CD4-positive, alpha-beta T cell (primary cell): ENCODE measurements around the gene SLC24A3. TPM values are rescaled to one million over a fixed set of nuclear protein-coding genes. Genes with fewer than 3 reads are reported as not detected.

Experiments used
- ATAC-seq: fragments of 200-7000 bp; cut with Tn5 transposase; one replicate; pipeline ENCODE4 v1.10.0; 2022; ENCODE audit warnings: mild to moderate bottlenecking; ENCODE audit not compliant: poor library complexity
- CTCF ChIA-PET: fragments of 350-600 bp; sonication (Branson Sonifier 250); formaldehyde crosslinking; loops from one replicate; lab custom pipeline; 2021; ENCODE audit warnings: antibody characterized with exemption, inconsistent platforms; lab: Charles Lee
- POLR2A ChIA-PET: fragments of 350-600 bp; sonication (Branson Sonifier 250); formaldehyde crosslinking; loops from one replicate; lab custom pipeline; 2021; ENCODE audit warnings: antibody characterized with exemption, inconsistent platforms; lab: Charles Lee
- DNase-seq, 14 experiments: peaks; one replicate each; pipeline ENCODE4 v3.0.0-alpha.2; 2013 to 2020; ENCODE audit warnings: mixed read lengths in 2 of 14
- H3K27ac ChIP-seq, 2 donors: one replicate each; pipeline versions ENCODE4 v1.5.1 to v1.7.0; 2013; ENCODE audit warnings: low read length in 2 of 2, low read depth in 1 of 2, mild to moderate bottlenecking in 1 of 2
- H3K27me3 ChIP-seq, 2 experiments: 1 replicate in 1 of 2; 2 replicates in 1 of 2; pipeline versions ENCODE4 v1.6.1 to v1.7.0; 2013; ENCODE audit warnings: low read length in 2 of 2, control low read depth in 1 of 2, mild to moderate bottlenecking in 1 of 2, moderate library complexity in 1 of 2; ENCODE audit not compliant: insufficient read depth in 2 of 2, control insufficient read depth in 1 of 2
- H3K36me3 ChIP-seq: one replicate; pipeline ENCODE4 v1.6.1; 2013; ENCODE audit warnings: low read length, control low read depth; ENCODE audit not compliant: insufficient read depth
- H3K4me1 ChIP-seq: one replicate; pipeline ENCODE4 v1.6.1; 2013; ENCODE audit warnings: low read length, control low read depth; ENCODE audit not compliant: insufficient read depth
- H3K4me3 ChIP-seq: one replicate; pipeline ENCODE4 v1.5.1; 2013; ENCODE audit warnings: mild to moderate bottlenecking, low read length, moderate library complexity
- H3K9me3 ChIP-seq, 2 experiments: 1 replicate in 1 of 2; 2 replicates in 1 of 2; pipeline versions ENCODE4 v1.6.1 to v1.7.0; 2013; ENCODE audit warnings: low read length in 2 of 2, mild to moderate bottlenecking in 2 of 2, control low read depth in 1 of 2, moderate library complexity in 1 of 2; ENCODE audit not compliant: control insufficient read depth in 1 of 2, insufficient read depth in 1 of 2
- H3K27ac Mint-ChIP-seq: one replicate; pipeline ENCODE4 v1.8.0; 2020; ENCODE audit warnings: mixed read lengths
- H3K27me3 Mint-ChIP-seq: one replicate; pipeline ENCODE4 v1.8.0; 2021; ENCODE audit warnings: mixed read lengths
- H3K36me3 Mint-ChIP-seq: one replicate; pipeline ENCODE4 v1.8.0; 2021; ENCODE audit warnings: low read depth, mixed read lengths
- H3K4me1 Mint-ChIP-seq: one replicate; pipeline ENCODE4 v1.8.0; 2021; ENCODE audit warnings: low read depth, mixed read lengths
- H3K4me3 Mint-ChIP-seq: one replicate; pipeline ENCODE4 v1.8.0; 2020; ENCODE audit warnings: mild to moderate bottlenecking, mixed read lengths
- H3K9me3 Mint-ChIP-seq: one replicate; pipeline ENCODE4 v1.8.0; 2020; ENCODE audit warnings: mixed read lengths
- CTCF ChIP-seq: fragments of 200-600 bp; IDR thresholded peaks from one replicate; pipeline ENCODE4 v1.8.0; 2022; ENCODE audit warnings: antibody characterized with exemption, mild to moderate bottlenecking
- intact Hi-C, 2 experiments: fragments of 100-400 bp; cut with DNase I in 1 of 2; cut with micrococcal nuclease in 1 of 2; formaldehyde crosslinking; loops; one replicate each; pipeline versions ENCODE4 v1.15.1 to v1.9.0; 2023 to 2025; cut with DNase I, micrococcal nuclease
- total RNA-seq, 174 experiments: library from RNA in 2 of 174; stranded (reverse) in 2 of 174; gene quantifications; one replicate each; pipeline ENCODE4 v1.2.3 and lab custom pipeline; 2021 to 2026

SLC24A3 gene
- total RNA-seq, 2 experiments from 2014 or later = not detected

GRCh38 chr20:19740512-19740911, 528.1 kb downstream of the SLC24A3 start:
- Mint-ChIP-seq H3K9me3 (peaks cover 3% of the 10 kb centered on the region), H3K4me3 (no peak overlapping the region), H3K4me1 (no peaks in the 10 kb centered on the region), H3K27me3 (peaks cover 19% of the 10 kb centered on the region), H3K27ac (no peak overlapping the region), H3K36me3 (no peaks in the 10 kb centered on the region)
- ATAC-seq (no peak), DNase-seq (no peak)
- no peak for TF ChIP-seq CTCF
- Histone ChIP-seq H3K4me1 (no peaks in the 10 kb centered on the region), H3K27ac (no peak overlapping the region), H3K27me3 (peaks cover 0 to 2% of the 10 kb centered on the region in 2 experiments), H3K36me3 (no peaks in the 10 kb centered on the region), H3K4me3 (no peak overlapping the region), H3K9me3 (peaks cover 1 to 3% of the 10 kb centered on the region in 2 experiments)
- POLR2A ChIA-PET = no interaction called here
- intact Hi-C loops = no loop called here
- CTCF ChIA-PET = no interaction called here

- no peaks in the 10 kb centered on the region for H3K4me1 Mint-ChIP-seq
- Histone ChIP-seq H3K4me3 (no peak overlapping the region), H3K9me3 (peaks cover 3 to 4% of the 10 kb centered on the region in 2 experiments), H3K36me3 (no peaks in the 10 kb centered on the region), H3K27ac (no peak overlapping the region), H3K4me1 (no peaks in the 10 kb centered on the region), H3K27me3 (peaks cover 0 to 2% of the 10 kb centered on the region in 2 experiments)
- ChIA-PET CTCF (no interaction called here), POLR2A (no interaction called here)
- TF ChIP-seq CTCF = no peak
- intact Hi-C loops = no loop called here
- H3K36me3 Mint-ChIP-seq = no peaks in the 10 kb centered on the region
- no peak overlapping the region for H3K4me3 Mint-ChIP-seq
- peaks cover 19% of the 10 kb centered on the region for H3K27me3 Mint-ChIP-seq
- ATAC-seq = no peak
- H3K27ac Mint-ChIP-seq = no peak overlapping the region
- H3K9me3 Mint-ChIP-seq = peaks cover 5% of the 10 kb centered on the region
- no peak for DNase-seq
Observed at GRCh38 chr20:19741924-19742323, 529.5 kb downstream of the SLC24A3 start.

GRCh38 chr20:19742974-19743639, 530.7 kb downstream of the SLC24A3 start:
- H3K27me3 Mint-ChIP-seq = peaks cover 19% of the 10 kb centered on the region
- POLR2A ChIA-PET = no interaction called here
- H3K27ac ChIP-seq = no peak overlapping the region

More at GRCh38 chr20:19742974-19743639, 530.7 kb downstream of the SLC24A3 start:
- Histone ChIP-seq H3K36me3 (no peaks in the 10 kb centered on the region), H3K27me3 (peaks cover 0 to 2% of the 10 kb centered on the region in 2 experiments), H3K4me1 (no peaks in the 10 kb centered on the region), H3K9me3 (peaks cover 3 to 4% of the 10 kb centered on the region in 2 experiments), H3K4me3 (no peak overlapping the region)
- H3K4me3 Mint-ChIP-seq = no peak overlapping the region
- intact Hi-C loops = no loop called here
- DNase-seq (peak in 2 of 14 experiments; percentile 45 to 49), ATAC-seq (no peak)
- CTCF ChIA-PET = no interaction called here
- no peaks in the 10 kb centered on the region for H3K4me1 Mint-ChIP-seq
- no peak overlapping the region for H3K27ac Mint-ChIP-seq
- peaks cover 9% of the 10 kb centered on the region for H3K9me3 Mint-ChIP-seq
- no peak for TF ChIP-seq CTCF
- H3K36me3 Mint-ChIP-seq = no peaks in the 10 kb centered on the region
